PC-3 (cell line): Measurements from ENCODE around the gene PLXNA1.

Experiments
- CTCF ChIP-seq: fragments of 300-600 bp; sonication (generic); conservative IDR thresholded peaks from 2 replicates; pipeline ENCODE4 v1.5.1; 2017; ENCODE audit warnings: antibody characterized with exemption, low read depth, mild to moderate bottlenecking, low read length
- EZH2 ChIP-seq: fragments of 300-600 bp; sonication (generic); IDR thresholded peaks from one replicate; pipeline ENCODE4 v1.6.1; 2017; ENCODE audit warnings: antibody characterized with exemption, mild to moderate bottlenecking, low read length; ENCODE audit not compliant: unreplicated experiment
- EZH2phosphoT487 ChIP-seq: fragments of 300-600 bp; sonication (generic); IDR thresholded peaks from 2 replicates; pipeline ENCODE4 v1.6.1; 2018; ENCODE audit warnings: mild to moderate bottlenecking, antibody characterized with exemption, low read length, borderline replicate concordance

DNA sequence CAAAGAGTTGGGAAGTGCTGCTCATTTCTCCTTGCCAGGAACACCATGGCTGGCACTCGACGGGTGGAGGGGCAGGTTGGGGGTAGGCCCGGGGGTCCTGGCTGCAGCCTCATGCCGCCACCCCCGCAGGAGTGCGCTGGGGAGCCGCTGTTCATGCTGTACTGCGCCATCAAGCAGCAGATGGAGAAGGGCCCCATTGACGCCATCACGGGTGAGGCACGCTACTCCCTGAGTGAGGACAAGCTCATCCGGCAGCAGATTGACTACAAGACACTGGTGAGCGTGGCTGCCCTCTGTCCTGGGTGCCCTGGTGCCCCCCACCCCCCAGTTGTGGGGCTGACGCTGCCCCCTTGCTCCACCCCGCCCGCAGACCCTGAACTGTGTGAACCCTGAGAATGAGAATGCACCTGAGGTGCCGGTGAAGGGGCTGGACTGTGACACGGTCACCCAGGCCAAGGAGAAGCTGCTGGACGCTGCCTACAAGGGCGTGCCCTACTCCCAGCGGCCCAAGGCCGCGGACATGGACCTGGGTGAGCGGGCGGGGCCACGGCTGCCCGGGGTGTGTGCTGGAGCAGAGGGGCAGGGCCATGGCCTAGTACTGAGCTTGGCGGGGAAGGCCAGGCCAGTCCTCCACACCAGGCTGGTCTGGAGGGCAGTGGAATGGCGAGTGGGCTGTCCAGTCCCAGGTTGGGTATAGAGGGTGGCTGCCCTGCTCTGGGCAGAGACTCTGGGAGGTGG is 45.1 kb downstream of the PLXNA1 start:
- no peak for TF ChIP-seq EZH2
- no peak for TF ChIP-seq CTCF
- no peak for TF ChIP-seq EZH2phosphoT487
